Activated T-cell treated with anti-CD3 and anti-CD28 coated beads, Interleukin-2, amount 50 U/mL, for 1 hour (primary cell): ENCODE results near the gene BANP.
"Not testable (repeated sequence)": the region's sequence is repeated elsewhere in the genome, so short reads cannot be mapped to it uniquely, and the experiment has no call there.

Experiments
- DNase-seq: peaks from one replicate; pipeline ENCODE4 v3.0.0-alpha.2; 2020

BANP gene

GRCh38 chr16:87927195-87927562 is 24.1 kb upstream of the BANP start:
- no peak for DNase-seq

GRCh38 chr16:87929986-87930385 is 21.2 kb upstream of the BANP start:
- no peak for DNase-seq

- DNase-seq = no peak
These were observed 20.8 kb upstream of the BANP start for GRCh38 chr16:87930456-87930855.

GRCh38 chr16:87931504-87931903 is 19.7 kb upstream of the BANP start:
- no peak for DNase-seq

GRCh38 chr16:87932475-87933139 is 18.6 kb upstream of the BANP start:
- DNase-seq = not testable (repeated sequence)

GRCh38 chr16:87933140-87933495 is 18.1 kb upstream of the BANP start:
- DNase-seq = no peak

GRCh38 chr16:87934752-87935425 is 16.3 kb upstream of the BANP start:
- DNase-seq = not testable (repeated sequence)

GRCh38 chr16:87936016-87936374 is 15.2 kb upstream of the BANP start:
- not testable (repeated sequence) for DNase-seq

- no peak for DNase-seq
These were observed 14.6 kb upstream of the BANP start, which contains the start of gene CA5A for GRCh38 chr16:87936375-87937230. Gene CA5A (minus strand): TSS chr16:87936529. CDS start chr16:87936450, 79 bp downstream.

GRCh38 chr16:87937231-87937542 is 14.0 kb upstream of the BANP start:
- DNase-seq = not testable (repeated sequence)

- DNase-seq = no peak
These were observed 12.8 kb upstream of the BANP start for GRCh38 chr16:87938412-87938949.

- no peak for DNase-seq
These were observed 11.4 kb upstream of the BANP start for GRCh38 chr16:87939562-87940423.

GRCh38 chr16:87942680-87943079 is 8.6 kb upstream of the BANP start:
- DNase-seq = no peak

- DNase-seq = no peak
These were observed 5.7 kb upstream of the BANP start for GRCh38 chr16:87945351-87946042.

- no peak for DNase-seq
These were observed 4.5 kb upstream of the BANP start for GRCh38 chr16:87946596-87947347.

- no peak for DNase-seq
These were observed 3.7 kb upstream of the BANP start for GRCh38 chr16:87947356-87948118.

GRCh38 chr16:87948119-87948545 is 3.1 kb upstream of the BANP start:
- no peak for DNase-seq

- no peak for DNase-seq
These were observed 2.5 kb upstream of the BANP start for GRCh38 chr16:87948735-87949070.

- no peak for DNase-seq
These were observed 2.0 kb upstream of the BANP start for GRCh38 chr16:87949071-87949744.
